GM23248 (cell line): Measurements from ENCODE around the gene PEMT. TPM values are rescaled to one million over a fixed set of nuclear protein-coding genes. Genes with fewer than 3 reads are reported as not detected.

Experiments
- DNase-seq: peaks from one replicate; pipeline ENCODE4 v3.0.0-alpha.2; 2015
- H2AFZ ChIP-seq: fragments of 200-600 bp; sonication (generic); 2 replicates; pipeline ENCODE4 v1.6.1; 2016; ENCODE audit warnings: antibody characterized with exemption
- H3F3A ChIP-seq: fragments of 200-600 bp; sonication (generic); 2 replicates; pipeline ENCODE4 v1.6.1; 2016; ENCODE audit warnings: mild to moderate bottlenecking, antibody characterized with exemption, mixed run types; ENCODE audit not compliant: insufficient read depth
- H3K27ac ChIP-seq: fragments of 200-600 bp; sonication (generic); 2 replicates; pipeline ENCODE4 v1.5.1; 2016; ENCODE audit warnings: mild to moderate bottlenecking
- H3K27me3 ChIP-seq: fragments of 200-600 bp; sonication (generic); replicated peaks from 2 replicates; pipeline ENCODE4 v1.6.1; 2016; ENCODE audit warnings: mild to moderate bottlenecking; ENCODE audit not compliant: insufficient read depth
- H3K36me3 ChIP-seq: fragments of 200-600 bp; sonication (generic); 2 replicates; pipeline ENCODE4 v1.6.1; 2016; ENCODE audit warnings: low read depth, mild to moderate bottlenecking
- H3K4me1 ChIP-seq: fragments of 200-600 bp; sonication (generic); 2 replicates; pipeline ENCODE4 v1.6.1; 2016; ENCODE audit warnings: mild to moderate bottlenecking; ENCODE audit not compliant: insufficient read depth
- H3K4me2 ChIP-seq: fragments of 200-600 bp; sonication (generic); one replicate; pipeline ENCODE4 v1.6.1; 2016; ENCODE audit warnings: mild to moderate bottlenecking; ENCODE audit not compliant: unreplicated experiment
- H3K4me3 ChIP-seq: fragments of 200-600 bp; sonication (generic); 2 replicates; pipeline ENCODE4 v1.5.1; 2016; ENCODE audit warnings: mild to moderate bottlenecking
- H3K79me2 ChIP-seq: fragments of 200-600 bp; sonication (generic); 2 replicates; pipeline ENCODE4 v1.6.1; 2016; ENCODE audit warnings: mild to moderate bottlenecking; ENCODE audit not compliant: insufficient read depth
- H3K9ac ChIP-seq: fragments of 200-600 bp; sonication (generic); 2 replicates; pipeline ENCODE4 v1.6.1; 2016; ENCODE audit warnings: mild to moderate bottlenecking
- H3K9me2 ChIP-seq: fragments of 200-600 bp; sonication (generic); 2 replicates; pipeline ENCODE4 v1.6.1; 2016; ENCODE audit warnings: mixed run types, mild to moderate bottlenecking, moderate library complexity; ENCODE audit not compliant: insufficient read depth
- H3K9me3 ChIP-seq: fragments of 200-600 bp; sonication (generic); one replicate; pipeline ENCODE4 v1.6.1; 2017; ENCODE audit warnings: low read depth
- H4K20me1 ChIP-seq: fragments of 200-600 bp; sonication (generic); 2 replicates; pipeline ENCODE4 v1.6.0; 2016; ENCODE audit not compliant: insufficient read depth
- EZH2 ChIP-seq: fragments of 200-600 bp; sonication (generic); IDR thresholded peaks from 2 replicates; pipeline ENCODE4 v1.6.1; 2018; ENCODE audit warnings: antibody characterized with exemption, mild to moderate bottlenecking; ENCODE audit not compliant: insufficient read depth, poor library complexity, severe bottlenecking
- EZH2phosphoT487 ChIP-seq: fragments of 200-600 bp; sonication (generic); IDR thresholded peaks from 2 replicates; pipeline ENCODE4 v1.6.1; 2018; ENCODE audit warnings: antibody characterized with exemption, moderate library complexity, mild to moderate bottlenecking, low read depth; ENCODE audit not compliant: insufficient read depth
- WGBS, 2 experiments: methylation state at CpG; one replicate each; pipeline ENCODE4 v1.1.6; 2015 to 2017; ENCODE audit warnings: low lambda C conversion rate in 2 of 2, low coverage in 1 of 2; ENCODE audit errors: missing lambda C conversion rate in 2 of 2; 5-methylcytosine and 5-hydroxymethylcytosine counted together
- in situ Hi-C: fragments of 300-500 bp; cut with MboI; formaldehyde crosslinking; loops from 2 replicates; pipeline ENCODE4 v1.15.0; 2020
- polyA plus RNA-seq: library from polyadenylated mRNA; unstranded; fragments of >200 nt; fragmentation: Nextera tagmentation; extraction: Ambion mirVana; gene quantifications from 2 replicates; pipeline ENCODE4 v1.2.1, GENCODE V29; 2016
- total RNA-seq: library from RNA; depleted of rRNA; stranded (reverse); fragments of >200 nt; shearing (Covaris generic); gene quantifications from 2 replicates; pipeline ENCODE4 v1.2.3, GENCODE V29; 2014

The PEMT gene
- total and polyA plus RNA-seq, 2 experiments from 2014 or later = 62.0 to 68.7 TPM

GRCh38 chr17:17523731-17524490, 67.6 kb downstream of the PEMT start:
- Histone ChIP-seq H3K9me3 (no peaks in the 10 kb centered on the region), H2AFZ (no peak overlapping the region), H3K27me3 (no peaks in the 10 kb centered on the region), H3K36me3 (no peaks in the 10 kb centered on the region), H3K79me2 (no peaks in the 10 kb centered on the region), H4K20me1 (no peaks in the 10 kb centered on the region), H3K9me2 (no peaks in the 10 kb centered on the region), H3F3A (no peaks in the 10 kb centered on the region), H3K4me1 (no peaks in the 10 kb centered on the region), H3K27ac (no peak overlapping the region), H3K9ac (no peak overlapping the region), H3K4me2 (no peak overlapping the region), H3K4me3 (no peak overlapping the region)
- DNase-seq = no peak
- in situ Hi-C loops = no loop called here
- WGBS, 2 experiments = 82 to 83% methylated on average over 16 to 19 of the region's 19 CpGs
- TF ChIP-seq EZH2phosphoT487 = no peak
- TF ChIP-seq EZH2 = no peak

GRCh38 chr17:17523001-17523730, 68.3 kb downstream of the PEMT start:
- no peak overlapping the region for H3K9ac ChIP-seq
- TF ChIP-seq EZH2phosphoT487 (no peak), EZH2 (no peak)
- H3K36me3 ChIP-seq = no peaks in the 10 kb centered on the region
- in situ Hi-C loops = no loop called here
- H3K4me1 ChIP-seq = no peaks in the 10 kb centered on the region
- no peaks in the 10 kb centered on the region for H3F3A ChIP-seq
- H3K9me2 ChIP-seq = no peaks in the 10 kb centered on the region
- H2AFZ ChIP-seq = no peak overlapping the region
- H3K79me2 ChIP-seq = no peaks in the 10 kb centered on the region
- WGBS, 2 experiments = 82 to 83% methylated on average over 14 of the region's 14 CpGs
- no peak overlapping the region for H3K4me3 ChIP-seq
- no peaks in the 10 kb centered on the region for H3K9me3 ChIP-seq
- no peak overlapping the region for H3K27ac ChIP-seq
- no peaks in the 10 kb centered on the region for H4K20me1 ChIP-seq
- H3K27me3 ChIP-seq = no peaks in the 10 kb centered on the region
- no peak for DNase-seq
- no peak overlapping the region for H3K4me2 ChIP-seq

DNA sequence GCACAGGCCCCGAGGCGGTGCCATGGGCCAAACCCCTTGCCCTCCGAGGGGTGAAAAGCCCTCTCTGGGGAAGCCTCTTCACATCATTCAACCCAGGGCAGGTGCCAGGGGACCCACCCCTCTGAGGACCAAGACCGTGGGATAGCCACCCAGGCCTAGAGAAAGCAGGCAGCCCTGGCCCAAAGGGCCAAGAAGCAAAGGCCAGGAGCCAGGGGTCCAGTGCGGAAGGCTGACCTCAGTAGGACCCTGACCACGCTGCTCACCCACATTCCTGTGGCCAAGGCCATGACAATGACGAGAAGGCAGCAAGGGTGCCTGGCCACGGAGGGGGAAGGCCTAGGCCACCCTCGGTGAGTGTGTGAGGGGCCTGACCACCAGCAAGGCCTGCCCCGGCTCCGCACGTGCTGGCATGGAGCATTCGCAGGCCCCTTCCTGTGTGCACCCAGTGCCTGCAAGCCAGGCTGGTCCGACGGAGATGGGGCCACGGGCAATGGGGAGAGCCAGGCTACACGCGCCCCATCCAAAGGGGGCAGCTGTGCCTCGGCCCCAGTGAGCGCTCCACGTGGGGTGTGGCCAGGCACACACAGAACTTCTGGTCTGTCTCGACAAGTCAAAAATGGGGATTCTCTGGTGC, 70.8 kb downstream of the PEMT start:
- in situ Hi-C loops = no loop called here
- DNase-seq = no peak

GRCh38 chr17:17519886-17520285, 71.6 kb downstream of the PEMT start:
- H3F3A ChIP-seq = no peaks in the 10 kb centered on the region
- no peaks in the 10 kb centered on the region for H3K9me2 ChIP-seq
- no peak overlapping the region for H3K9ac ChIP-seq
- H3K4me1 ChIP-seq = no peaks in the 10 kb centered on the region
- TF ChIP-seq EZH2 = no peak
- TF ChIP-seq EZH2phosphoT487 = no peak
- no peak overlapping the region for H2AFZ ChIP-seq
- no peaks in the 10 kb centered on the region for H4K20me1 ChIP-seq
- H3K4me3 ChIP-seq = no peak overlapping the region
- H3K36me3 ChIP-seq = no peaks in the 10 kb centered on the region
- WGBS, 2 experiments = 93 to 98% methylated on average over 10 of the region's 10 CpGs
- H3K9me3 ChIP-seq = no peaks in the 10 kb centered on the region
- H3K4me2 ChIP-seq = no peak overlapping the region
- in situ Hi-C loops = no loop called here
- DNase-seq = no peak
- H3K79me2 ChIP-seq = no peaks in the 10 kb centered on the region
- no peaks in the 10 kb centered on the region for H3K27me3 ChIP-seq
- H3K27ac ChIP-seq = no peak overlapping the region

More for the DNA sequence above, 70.8 kb downstream of the PEMT start:
- Histone ChIP-seq H3K36me3 (no peaks in the 10 kb centered on the region), H3K9ac (no peak overlapping the region), H3K4me3 (no peak overlapping the region), H3K4me1 (no peaks in the 10 kb centered on the region), H3K27ac (no peak overlapping the region), H3K79me2 (no peaks in the 10 kb centered on the region), H3K9me2 (no peaks in the 10 kb centered on the region), H2AFZ (no peak overlapping the region), H3K4me2 (no peak overlapping the region), H4K20me1 (no peaks in the 10 kb centered on the region), H3F3A (no peaks in the 10 kb centered on the region), H3K9me3 (no peaks in the 10 kb centered on the region), H3K27me3 (no peaks in the 10 kb centered on the region)
- no peak for TF ChIP-seq EZH2
- TF ChIP-seq EZH2phosphoT487 = no peak
- 90% methylated on average over 20 to 22 of the region's 22 CpGs for WGBS, 2 experiments
